Hepatocyte (in vitro differentiated cells): ENCODE measurements around the gene EVL. TPM values are rescaled to one million over a fixed set of nuclear protein-coding genes. Genes with fewer than 3 reads are reported as not detected.

Experiments
- DNase-seq: peaks from one replicate; pipeline ENCODE4 v3.0.0-alpha.2; 2016; ENCODE audit warnings: low spot score
- H2AFZ ChIP-seq: fragments of 200-600 bp; sonication (generic); 2 replicates; pipeline ENCODE4 v1.6.0; 2016; ENCODE audit warnings: antibody characterized with exemption, mild to moderate bottlenecking
- H3K27ac ChIP-seq: fragments of 200-600 bp; sonication (generic); 2 replicates; pipeline ENCODE4 v1.5.1; 2016; ENCODE audit warnings: mild to moderate bottlenecking
- H3K27me3 ChIP-seq: fragments of 200-600 bp; sonication (generic); 2 replicates; pipeline ENCODE4 v1.6.1; 2016
- H3K36me3 ChIP-seq: fragments of 200-600 bp; sonication (generic); replicated peaks from 2 replicates; pipeline ENCODE4 v1.5.1; 2016; ENCODE audit warnings: low read depth; ENCODE audit not compliant: insufficient read depth
- H3K4me1 ChIP-seq: fragments of 200-600 bp; sonication (generic); 2 replicates; pipeline ENCODE4 v1.5.1; 2016; ENCODE audit warnings: mild to moderate bottlenecking, moderate library complexity; ENCODE audit not compliant: insufficient read depth
- H3K4me2 ChIP-seq: fragments of 200-600 bp; sonication (generic); 2 replicates; pipeline ENCODE4 v1.6.0; 2016
- H3K4me3 ChIP-seq: fragments of 200-600 bp; sonication (generic); 2 replicates; pipeline ENCODE4 v1.5.1; 2016; ENCODE audit warnings: mild to moderate bottlenecking
- H3K79me2 ChIP-seq: fragments of 200-600 bp; sonication (generic); 2 replicates; pipeline ENCODE4 v1.6.0; 2017; ENCODE audit warnings: mild to moderate bottlenecking
- H3K9me2 ChIP-seq: fragments of 200-600 bp; sonication (generic); replicated peaks from 2 replicates; pipeline ENCODE4 v1.6.0; 2017; ENCODE audit warnings: mild to moderate bottlenecking; ENCODE audit not compliant: insufficient read depth
- H3K9me3 ChIP-seq: fragments of 200-600 bp; sonication (generic); 2 replicates; pipeline ENCODE4 v1.5.1; 2016; ENCODE audit warnings: low read depth, mild to moderate bottlenecking
- H4K20me1 ChIP-seq: fragments of 200-600 bp; sonication (generic); 2 replicates; pipeline ENCODE4 v1.6.0; 2016; ENCODE audit warnings: mild to moderate bottlenecking; ENCODE audit not compliant: insufficient read depth, poor library complexity, severe bottlenecking
- EZH2 ChIP-seq: fragments of 200-600 bp; sonication (generic); IDR thresholded peaks from 2 replicates; pipeline ENCODE4 v1.6.1; 2016; ENCODE audit warnings: antibody characterized with exemption, mild to moderate bottlenecking, borderline replicate concordance
- EZH2phosphoT487 ChIP-seq: fragments of 200-600 bp; sonication (generic); IDR thresholded peaks from one replicate; pipeline ENCODE4 v1.6.1; 2018; ENCODE audit warnings: antibody characterized with exemption, mild to moderate bottlenecking, low read depth, moderate library complexity; ENCODE audit not compliant: unreplicated experiment, severe bottlenecking
- WGBS: methylation state at CpG from one replicate; pipeline ENCODE4 v1.1.6; 2016; ENCODE audit warnings: low lambda C conversion rate; ENCODE audit errors: missing lambda C conversion rate; 5-methylcytosine and 5-hydroxymethylcytosine counted together
- polyA plus RNA-seq: library from polyadenylated mRNA; unstranded; fragments of >200 nt; fragmentation: Nextera tagmentation; extraction: Ambion mirVana; gene quantifications from 2 replicates; pipeline ENCODE4 v1.2.1, GENCODE V29; 2016
- total RNA-seq: library from RNA; depleted of rRNA; stranded (reverse); fragments of >200 nt; gene quantifications from 2 replicates; pipeline ENCODE4 v1.2.3, GENCODE V29; 2014
- TF ChIP-seq, protein P1 (sequence below): fragments of 200-600 bp; sonication (generic); IDR thresholded peaks from 2 replicates; pipeline ENCODE4 v1.5.1; 2016; ENCODE audit warnings: antibody characterized with exemption, mild to moderate bottlenecking; ENCODE audit not compliant: poor library complexity

EVL gene
- total and polyA plus RNA-seq, 2 experiments from 2014 or later: 60.5 to 77.2 TPM

DNA sequence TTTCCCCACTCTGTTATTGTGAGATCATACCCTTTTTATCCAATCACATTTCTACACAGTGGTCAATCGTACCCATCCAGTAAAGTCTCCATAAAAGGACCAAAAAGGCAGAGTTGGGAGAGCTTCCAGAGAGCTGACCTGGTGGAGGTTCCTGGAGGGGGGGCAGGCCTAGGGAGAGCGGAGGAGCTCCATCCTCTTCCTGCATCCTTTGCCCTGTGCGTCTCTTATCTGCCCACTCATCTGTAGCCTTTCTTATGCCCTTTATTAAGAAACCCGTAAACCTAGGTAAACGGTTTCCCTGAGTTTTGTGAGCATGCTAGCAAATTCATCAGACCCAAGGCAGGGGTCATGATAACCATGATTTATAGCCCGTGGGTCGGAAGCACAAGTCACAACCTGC, 26.2 kb downstream of the EVL start:
- Histone ChIP-seq H3K4me3 (no peak overlapping the region), H3K4me2 (no peak overlapping the region), H3K9me3 (no peaks in the 10 kb centered on the region), H3K4me1 (no peaks in the 10 kb centered on the region), H3K36me3 (no peaks in the 10 kb centered on the region), H3K27ac (no peak overlapping the region), H3K9me2 (no peaks in the 10 kb centered on the region), H2AFZ (no peak overlapping the region), H3K79me2 (peaks cover 9% of the 10 kb centered on the region), H3K27me3 (no peaks in the 10 kb centered on the region), H4K20me1 (no peaks in the 10 kb centered on the region)
- no peak for DNase-seq
- TF ChIP-seq EZH2 (no peak), EZH2phosphoT487 (no peak)
- TF ChIP-seq, protein P1, sequence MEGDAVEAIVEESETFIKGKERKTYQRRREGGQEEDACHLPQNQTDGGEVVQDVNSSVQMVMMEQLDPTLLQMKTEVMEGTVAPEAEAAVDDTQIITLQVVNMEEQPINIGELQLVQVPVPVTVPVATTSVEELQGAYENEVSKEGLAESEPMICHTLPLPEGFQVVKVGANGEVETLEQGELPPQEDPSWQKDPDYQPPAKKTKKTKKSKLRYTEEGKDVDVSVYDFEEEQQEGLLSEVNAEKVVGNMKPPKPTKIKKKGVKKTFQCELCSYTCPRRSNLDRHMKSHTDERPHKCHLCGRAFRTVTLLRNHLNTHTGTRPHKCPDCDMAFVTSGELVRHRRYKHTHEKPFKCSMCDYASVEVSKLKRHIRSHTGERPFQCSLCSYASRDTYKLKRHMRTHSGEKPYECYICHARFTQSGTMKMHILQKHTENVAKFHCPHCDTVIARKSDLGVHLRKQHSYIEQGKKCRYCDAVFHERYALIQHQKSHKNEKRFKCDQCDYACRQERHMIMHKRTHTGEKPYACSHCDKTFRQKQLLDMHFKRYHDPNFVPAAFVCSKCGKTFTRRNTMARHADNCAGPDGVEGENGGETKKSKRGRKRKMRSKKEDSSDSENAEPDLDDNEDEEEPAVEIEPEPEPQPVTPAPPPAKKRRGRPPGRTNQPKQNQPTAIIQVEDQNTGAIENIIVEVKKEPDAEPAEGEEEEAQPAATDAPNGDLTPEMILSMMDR: no peak
- 92% methylated on average over 7 of the region's 7 CpGs for WGBS

DNA sequence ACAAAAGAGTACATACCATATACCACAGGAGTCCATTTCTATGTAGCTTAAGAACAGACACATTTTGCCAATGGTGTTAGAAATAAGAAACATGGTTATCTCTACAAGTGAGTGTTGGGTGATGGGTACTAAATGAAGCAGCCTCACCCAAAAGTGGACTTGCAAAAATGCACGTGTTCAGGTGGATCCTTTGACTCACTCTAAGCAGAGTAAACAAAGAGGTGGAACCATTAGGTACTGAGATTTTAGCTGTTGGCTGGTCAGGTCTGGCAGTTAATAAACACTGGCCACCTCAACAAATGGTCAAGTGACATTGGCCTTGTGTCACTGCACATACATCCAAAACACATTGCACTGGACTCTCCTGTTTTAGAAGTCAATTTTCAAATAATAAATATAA, 27.6 kb downstream of the EVL start:
- Histone ChIP-seq H3K36me3 (no peaks in the 10 kb centered on the region), H3K27me3 (no peaks in the 10 kb centered on the region), H3K9me2 (no peaks in the 10 kb centered on the region), H3K79me2 (peaks cover 11% of the 10 kb centered on the region), H4K20me1 (no peaks in the 10 kb centered on the region), H3K4me1 (no peaks in the 10 kb centered on the region), H3K4me2 (no peak overlapping the region), H2AFZ (no peak overlapping the region), H3K27ac (no peak overlapping the region), H3K4me3 (no peak overlapping the region), H3K9me3 (no peaks in the 10 kb centered on the region)
- no peak for DNase-seq
- TF ChIP-seq, protein P1: no peak
- TF ChIP-seq EZH2phosphoT487 (no peak), EZH2 (no peak)
- WGBS: 45% methylated on average over 1 of the region's 1 CpG

DNA sequence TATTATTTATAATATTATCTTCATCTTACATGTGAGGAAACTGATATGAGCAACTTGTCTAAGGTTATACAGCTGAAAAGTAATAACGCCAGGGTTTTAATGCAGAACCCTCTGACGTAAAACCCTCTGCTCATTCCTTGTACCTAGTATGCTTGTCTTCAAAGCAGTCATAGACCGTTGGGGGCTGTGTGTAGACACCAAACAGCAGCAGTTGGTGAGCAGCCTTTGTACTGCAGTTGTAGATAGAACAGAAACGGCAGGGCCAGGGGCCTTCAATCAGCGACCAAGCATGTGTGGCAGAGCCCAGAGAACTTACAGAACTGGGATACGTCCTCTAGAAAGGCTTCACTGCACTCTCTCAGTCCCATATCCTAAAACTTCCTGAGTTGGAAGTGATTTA, 28.1 kb downstream of the EVL start:
- H3K27me3 ChIP-seq: no peaks in the 10 kb centered on the region
- no peak overlapping the region for H3K27ac ChIP-seq
- H3K4me1 ChIP-seq: no peaks in the 10 kb centered on the region
- H3K79me2 ChIP-seq: peaks cover 11% of the 10 kb centered on the region
- no peaks in the 10 kb centered on the region for H3K36me3 ChIP-seq
- H3K4me3 ChIP-seq: no peak overlapping the region
- no peak for DNase-seq
- WGBS: 63% methylated on average over 6 of the region's 6 CpGs
- no peaks in the 10 kb centered on the region for H4K20me1 ChIP-seq
- H2AFZ ChIP-seq: no peak overlapping the region
- H3K4me2 ChIP-seq: no peak overlapping the region
- no peaks in the 10 kb centered on the region for H3K9me2 ChIP-seq
- no peaks in the 10 kb centered on the region for H3K9me3 ChIP-seq
- TF ChIP-seq, protein P1: no peak
- TF ChIP-seq EZH2phosphoT487: no peak
- no peak for TF ChIP-seq EZH2

DNA sequence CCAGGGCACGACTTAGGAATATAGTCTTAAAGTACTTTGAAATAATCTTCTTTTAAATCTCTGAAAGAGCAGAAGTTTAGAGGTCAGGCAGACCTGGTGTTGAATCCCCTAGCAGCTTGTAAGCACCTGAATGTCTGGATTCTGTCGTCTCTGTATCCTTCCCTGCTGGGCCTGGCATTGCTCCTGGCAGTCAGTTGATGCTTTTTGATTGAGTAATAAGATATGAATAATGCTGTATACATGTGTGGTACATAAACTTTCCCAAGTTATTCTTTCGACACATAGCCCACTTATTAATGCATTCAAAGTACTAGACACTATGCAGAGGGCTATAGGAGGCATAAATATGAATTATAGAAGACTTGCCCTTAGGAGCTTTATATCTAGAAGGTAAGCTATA, 31.4 kb downstream of the EVL start:
- H3K9me2 ChIP-seq: no peaks in the 10 kb centered on the region
- no peak for TF ChIP-seq EZH2phosphoT487
- no peak for TF ChIP-seq EZH2
- TF ChIP-seq, protein P1: no peak
- no peak overlapping the region for H3K27ac ChIP-seq
- peaks cover 4% of the 10 kb centered on the region for H3K4me1 ChIP-seq
- H3K4me2 ChIP-seq: no peak overlapping the region
- no peaks in the 10 kb centered on the region for H3K36me3 ChIP-seq
- no peak overlapping the region for H3K4me3 ChIP-seq
- WGBS: 68% methylated on average over 3 of the region's 3 CpGs
- no peaks in the 10 kb centered on the region for H4K20me1 ChIP-seq
- no peak overlapping the region for H2AFZ ChIP-seq
- H3K9me3 ChIP-seq: no peaks in the 10 kb centered on the region
- DNase-seq: no peak
- no peaks in the 10 kb centered on the region for H3K27me3 ChIP-seq
- peaks cover 13% of the 10 kb centered on the region for H3K79me2 ChIP-seq
